ENCODE measurements around the gene XRCC1.

GRCh38 chr19:43574424-43575155 lies 737 bp downstream of the XRCC1 start:
- TF ChIP-seq CTCF (IDR thresholded peaks at IDR 0.05): no peak
- TF ChIP-seq POLR2A (IDR thresholded peaks at IDR 0.05): no peak

Measured in right lobe of liver (tissue), 4 donors.